ENCODE results near the gene GLYATL1.
A peak's percentile ranks its signal among the peaks of the same experiment; 100 is the strongest.

GLYATL1 gene

GRCh38 chr11:58926251-58926650 is 13.0 kb upstream of the GLYATL1 start (continued):
- TF ChIP-seq ZNF132 (tag by site-specific recombination; IDR thresholded peaks at IDR 0.05; ENCODE audit: borderline replicate concordance) = no peak
- TF ChIP-seq, protein P1, sequence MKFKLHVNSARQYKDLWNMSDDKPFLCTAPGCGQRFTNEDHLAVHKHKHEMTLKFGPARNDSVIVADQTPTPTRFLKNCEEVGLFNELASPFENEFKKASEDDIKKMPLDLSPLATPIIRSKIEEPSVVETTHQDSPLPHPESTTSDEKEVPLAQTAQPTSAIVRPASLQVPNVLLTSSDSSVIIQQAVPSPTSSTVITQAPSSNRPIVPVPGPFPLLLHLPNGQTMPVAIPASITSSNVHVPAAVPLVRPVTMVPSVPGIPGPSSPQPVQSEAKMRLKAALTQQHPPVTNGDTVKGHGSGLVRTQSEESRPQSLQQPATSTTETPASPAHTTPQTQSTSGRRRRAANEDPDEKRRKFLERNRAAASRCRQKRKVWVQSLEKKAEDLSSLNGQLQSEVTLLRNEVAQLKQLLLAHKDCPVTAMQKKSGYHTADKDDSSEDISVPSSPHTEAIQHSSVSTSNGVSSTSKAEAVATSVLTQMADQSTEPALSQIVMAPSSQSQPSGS (tag by site-specific recombination; IDR thresholded peaks at IDR 0.05; ENCODE audit: low read depth) = peak; percentile 89

DNA sequence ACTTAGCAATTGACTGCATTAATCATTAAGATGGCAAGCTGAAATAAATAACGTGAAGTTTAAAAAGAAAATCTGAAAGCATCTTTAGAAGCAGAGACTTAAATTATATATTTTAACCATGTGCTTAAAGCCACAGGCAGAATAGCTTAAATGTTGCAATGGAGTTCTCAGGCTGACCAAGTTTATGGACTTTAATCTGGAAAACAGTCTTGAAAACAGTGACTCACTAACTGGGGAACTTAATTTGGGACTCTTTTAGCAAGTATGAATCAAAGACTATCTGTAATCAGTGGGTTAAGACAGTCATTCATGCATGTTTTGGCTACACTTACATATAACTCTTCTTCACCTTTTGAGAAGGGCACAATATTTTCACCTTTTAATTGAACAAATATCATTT is 12.6 kb upstream of the GLYATL1 start:
- Histone ChIP-seq H3K36me3 (ENCODE audit: control insufficient read depth in 2 of 2, insufficient read depth in 1 of 2, low read length in 2 of 2) (no peaks in the 10 kb centered on the region), H3K4me3 (ENCODE audit: low read depth, low read length) (no peak overlapping the region), H3K9me3 (ENCODE audit: control insufficient read depth, insufficient read depth, low read depth, low read length) (no peaks in the 10 kb centered on the region), H3K4me1 (ENCODE audit: control insufficient read depth, insufficient read depth, low read length) (peaks cover 3% of the 10 kb centered on the region), H3K27ac (ENCODE audit: extremely low read depth, low read depth, low read length) (no peak overlapping the region)
- no peak for TF ChIP-seq ZNF140 (tag by site-specific recombination; IDR thresholded peaks at IDR 0.05)
- TF ChIP-seq ZNF529 (tag by site-specific recombination; IDR thresholded peaks at IDR 0.05; ENCODE audit: insufficient replicate concordance) = no peak
- TF ChIP-seq GFI1B (tag by site-specific recombination; IDR thresholded peaks at IDR 0.05) = no peak
- TF ChIP-seq ZSCAN18 (tag by site-specific recombination; IDR thresholded peaks at IDR 0.05) = no peak
- no peak for TF ChIP-seq GLIS1 (tag by site-specific recombination; IDR thresholded peaks at IDR 0.05)
- POLR2A ChIA-PET = no interaction called here
- CTCF ChIA-PET = interaction anchor here (0.8 to 1.6 kb wide), 2 partner anchors 11 to 209 kb away, joined by 3 to 5 read pairs; no protein-coding TSS in a partner anchor

DNA sequence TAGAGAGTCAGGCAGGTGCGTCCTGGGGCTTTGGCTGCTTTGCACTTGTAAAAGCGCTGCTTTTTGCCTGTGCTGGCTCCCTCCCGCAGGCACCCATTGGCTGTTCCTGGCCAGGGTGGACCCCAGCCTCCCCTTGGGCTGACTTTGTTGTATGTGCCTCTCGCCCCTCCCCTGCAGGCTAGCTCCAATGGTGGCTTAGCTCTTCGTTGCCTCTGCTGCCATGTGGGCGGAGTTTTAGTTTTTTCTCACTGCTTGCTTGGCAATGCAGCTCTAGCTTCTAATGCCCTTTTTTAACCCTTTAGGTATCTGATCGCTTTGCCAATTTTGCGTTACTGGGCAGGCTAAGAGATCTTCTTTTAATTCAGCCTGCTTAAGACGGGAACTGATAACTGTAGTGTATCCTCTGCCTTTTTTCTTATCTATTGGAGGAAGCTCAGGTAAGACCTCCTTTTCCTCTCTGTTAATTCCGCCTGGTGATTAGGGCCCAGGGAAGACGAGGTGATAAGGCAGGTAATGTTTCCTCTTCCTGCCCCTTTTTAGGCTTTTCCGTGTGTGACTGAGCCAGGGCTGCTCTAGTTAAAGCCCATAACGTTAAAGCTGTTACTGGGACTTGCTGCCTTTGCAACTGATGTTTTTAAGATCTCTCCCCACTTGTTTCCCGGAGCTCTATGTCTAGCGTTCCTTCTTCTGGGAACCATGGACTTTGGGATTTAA is 11.7 kb upstream of the GLYATL1 start:
- no peak overlapping the region for H3K4me3 ChIP-seq (ENCODE audit: low read depth, low read length)
- CTCF ChIA-PET = interaction anchor here (0.6 to 1.6 kb wide), 3 partner anchors 177 to 861 kb away, joined by 3 to 5 read pairs (median 3); no protein-coding TSS in a partner anchor
- POLR2A ChIA-PET = no interaction called here
- TF ChIP-seq ZFP69B (tag by site-specific recombination; IDR thresholded peaks at IDR 0.05) (peak; percentile 82; the same call in 1 of the 2 replicates), ZBTB44 (tag by site-specific recombination; IDR thresholded peaks at IDR 0.05) (no peak), ZNF26 (tag by site-specific recombination; IDR thresholded peaks at IDR 0.05) (no peak), ZNF112 (tag by site-specific recombination; IDR thresholded peaks at IDR 0.05) (no peak), ZNF10 (tag by site-specific recombination; IDR thresholded peaks at IDR 0.05) (no peak), ZBTB48 (tag by site-specific recombination; IDR thresholded peaks at IDR 0.05) (no peak), ZNF211 (tag by site-specific recombination; IDR thresholded peaks at IDR 0.05; ENCODE audit: low read depth) (no peak), ZNF473 (tag by site-specific recombination; IDR thresholded peaks at IDR 0.05) (no peak), ZNF624 (tag by site-specific recombination; IDR thresholded peaks at IDR 0.05) (no peak), ZEB2 (tag by site-specific recombination; IDR thresholded peaks at IDR 0.05) (no peak), ZNF560 (tag by site-specific recombination; IDR thresholded peaks at IDR 0.05; ENCODE audit: borderline replicate concordance) (no peak), KLF16 (tag by site-specific recombination; IDR thresholded peaks at IDR 0.05) (no peak), ZNF501 (tag by site-specific recombination; IDR thresholded peaks at IDR 0.05) (no peak), ZNF585B (tag by site-specific recombination; IDR thresholded peaks at IDR 0.05) (no peak), ZBTB10 (tag by site-specific recombination; IDR thresholded peaks at IDR 0.05) (no peak; the same call in 1 of the 2 replicates), ZNF658 (tag by site-specific recombination; IDR thresholded peaks at IDR 0.05) (no peak)

More for the DNA sequence above, 11.7 kb upstream of the GLYATL1 start:
- Histone ChIP-seq H3K4me1 (ENCODE audit: control insufficient read depth, insufficient read depth, low read length) (peaks cover 3% of the 10 kb centered on the region), H3K36me3 (ENCODE audit: control insufficient read depth in 2 of 2, insufficient read depth in 1 of 2, low read length in 2 of 2) (no peaks in the 10 kb centered on the region), H3K9me3 (ENCODE audit: control insufficient read depth, insufficient read depth, low read depth, low read length) (no peaks in the 10 kb centered on the region), H3K27ac (ENCODE audit: extremely low read depth, low read depth, low read length) (no peak overlapping the region)
